ENCODE data around the gene EDN2.

Gene EDN2

GRCh38 chr1:41517062-41517438 is 32.6 kb upstream of the EDN2 start:
- no peak for DNase-seq (ENCODE audit: low spot score)

- peak; percentile 89 for DNase-seq (ENCODE audit: low spot score)
These were observed 31.9 kb upstream of the EDN2 start for GRCh38 chr1:41516168-41517061.

- DNase-seq (ENCODE audit: low spot score), result no peak
These were observed 31.3 kb upstream of the EDN2 start for GRCh38 chr1:41515778-41516167.

- no peak for DNase-seq (ENCODE audit: low spot score)
These were observed 30.7 kb upstream of the EDN2 start for GRCh38 chr1:41515131-41515678.

GRCh38 chr1:41514381-41514780 is 29.9 kb upstream of the EDN2 start:
- no peak for DNase-seq (ENCODE audit: low spot score)

- peak; percentile 47 for DNase-seq (ENCODE audit: low spot score)
These were observed 28.9 kb upstream of the EDN2 start for GRCh38 chr1:41513383-41513735.

- no peak for DNase-seq (ENCODE audit: low spot score)
These were observed 28.4 kb upstream of the EDN2 start for GRCh38 chr1:41512701-41513382.

GRCh38 chr1:41511239-41511540 is 26.7 kb upstream of the EDN2 start:
- no peak for DNase-seq (ENCODE audit: low spot score)

- no peak for DNase-seq (ENCODE audit: low spot score)
These were observed 26.2 kb upstream of the EDN2 start for GRCh38 chr1:41510531-41511238.

- DNase-seq (ENCODE audit: low spot score), result no peak
These were observed 24.8 kb upstream of the EDN2 start for GRCh38 chr1:41509270-41509671.

- DNase-seq (ENCODE audit: low spot score), result no peak
These were observed 23.8 kb upstream of the EDN2 start for GRCh38 chr1:41508290-41508689.

GRCh38 chr1:41507836-41508235 is 23.4 kb upstream of the EDN2 start:
- no peak for DNase-seq (ENCODE audit: low spot score)

GRCh38 chr1:41507110-41507720 is 22.7 kb upstream of the EDN2 start:
- no peak for DNase-seq (ENCODE audit: low spot score)

GRCh38 chr1:41504114-41505035 is 19.9 kb upstream of the EDN2 start:
- DNase-seq (ENCODE audit: low spot score), result peak; percentile 34

- DNase-seq (ENCODE audit: low spot score), result no peak
These were observed 19.1 kb upstream of the EDN2 start for GRCh38 chr1:41503538-41504113.

- DNase-seq (ENCODE audit: low spot score), result no peak
These were observed 18.4 kb upstream of the EDN2 start for GRCh38 chr1:41502912-41503311.

- DNase-seq (ENCODE audit: low spot score), result no peak
These were observed 17.1 kb upstream of the EDN2 start for GRCh38 chr1:41501581-41501980.

- no peak for DNase-seq (ENCODE audit: low spot score)
These were observed 16.5 kb upstream of the EDN2 start for GRCh38 chr1:41500781-41501518.

- no peak for DNase-seq (ENCODE audit: low spot score)
These were observed 15.9 kb upstream of the EDN2 start for GRCh38 chr1:41500378-41500777.

GRCh38 chr1:41499591-41499990 is 15.1 kb upstream of the EDN2 start:
- no peak for DNase-seq (ENCODE audit: low spot score)
